ENCODE results near the gene TSPAN9. TPM values are rescaled to one million over a fixed set of nuclear protein-coding genes. Genes with fewer than 3 reads are reported as not detected.

Gene TSPAN9
- total and polyA plus RNA-seq, 4 donors = 7.1 to 50.6 (median 35.5) TPM

DNA sequence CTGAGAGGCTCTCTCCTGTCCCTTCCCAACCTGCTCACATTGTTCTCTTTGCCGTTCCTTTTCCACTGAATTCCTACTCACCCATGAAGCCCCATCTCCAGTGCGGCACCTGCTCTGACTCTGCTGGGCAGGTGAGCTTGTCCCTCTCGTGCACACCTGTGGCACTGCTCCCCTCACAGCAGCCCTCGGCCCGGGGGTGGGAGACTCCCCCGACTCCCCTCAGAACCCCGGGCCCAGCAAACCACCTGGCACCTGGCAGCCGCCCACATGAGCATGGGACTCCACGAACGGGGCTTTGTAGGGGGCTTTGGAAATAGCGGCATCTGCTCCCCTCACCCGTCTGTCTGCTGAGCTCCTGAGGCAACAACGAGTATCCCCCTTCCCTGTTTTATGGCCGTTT, 251.4 kb downstream of the TSPAN9 start:
- WGBS, 2 donors = 70 to 80% methylated on average over 14 of the region's 14 CpGs
- no peaks in the 10 kb centered on the region for H3K27me3 ChIP-seq (ENCODE audit: control insufficient read depth in 1 of 2, insufficient read depth in 2 of 2, low read length in 1 of 2)
- no peaks in the 10 kb centered on the region for H3K4me1 ChIP-seq (ENCODE audit: control insufficient read depth in 1 of 2, insufficient read depth in 2 of 2, low read length in 2 of 2)
- no peak for ATAC-seq (ENCODE audit: low FRiP score)
- H3K4me3 ChIP-seq (ENCODE audit: low read length in 2 of 2) = no peak overlapping the region
- no peaks in the 10 kb centered on the region for H3K36me3 ChIP-seq (ENCODE audit: control insufficient read depth in 1 of 2, insufficient read depth in 2 of 2, low read length in 1 of 2)
- intact Hi-C loops (cut with DNase I) = no loop called here
- no peaks in the 10 kb centered on the region for H3K9me3 ChIP-seq (ENCODE audit: control insufficient read depth, low read length)
- DNase-seq = no peak
- H3K27ac ChIP-seq (ENCODE audit: low read depth in 1 of 2, low read length in 2 of 2) = no peak overlapping the region

DNA sequence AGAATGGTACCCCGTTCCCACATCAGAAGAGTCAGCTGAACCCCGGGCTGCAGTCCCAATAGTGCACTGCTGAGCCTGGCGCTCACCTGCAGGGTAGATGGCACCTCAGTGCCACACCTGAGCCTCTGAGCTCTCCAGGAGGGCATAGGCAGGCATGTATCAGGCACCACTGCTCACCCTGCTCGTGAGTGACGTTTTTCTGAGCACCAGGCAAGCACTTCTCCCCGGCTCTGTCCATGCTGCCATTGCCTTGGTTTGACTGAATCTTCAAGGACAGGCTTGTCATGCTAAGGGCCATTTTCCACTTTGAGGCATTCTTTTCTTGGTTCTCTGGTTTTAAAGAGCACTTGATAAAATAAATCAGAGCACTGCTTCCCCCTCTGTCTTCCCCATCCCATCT, 252.2 kb downstream of the TSPAN9 start:
- ATAC-seq (ENCODE audit: low FRiP score) (no peak), DNase-seq (peak in 1 of 2 donors; percentile 23)
- H3K4me1 ChIP-seq (ENCODE audit: control insufficient read depth in 1 of 2, insufficient read depth in 2 of 2, low read length in 2 of 2) = no peaks in the 10 kb centered on the region
- H3K36me3 ChIP-seq (ENCODE audit: control insufficient read depth in 1 of 2, insufficient read depth in 2 of 2, low read length in 1 of 2) = no peaks in the 10 kb centered on the region
- no peaks in the 10 kb centered on the region for H3K9me3 ChIP-seq (ENCODE audit: control insufficient read depth, low read length)
- no peak overlapping the region for H3K4me3 ChIP-seq (ENCODE audit: low read length in 2 of 2)
- intact Hi-C loops (cut with DNase I) = no loop called here
- H3K27ac ChIP-seq (ENCODE audit: low read depth in 1 of 2, low read length in 2 of 2) = no peak overlapping the region
- no peaks in the 10 kb centered on the region for H3K27me3 ChIP-seq (ENCODE audit: control insufficient read depth in 1 of 2, insufficient read depth in 2 of 2, low read length in 1 of 2)
- WGBS, 2 donors = 64 to 65% methylated on average over 6 of the region's 6 CpGs

DNA sequence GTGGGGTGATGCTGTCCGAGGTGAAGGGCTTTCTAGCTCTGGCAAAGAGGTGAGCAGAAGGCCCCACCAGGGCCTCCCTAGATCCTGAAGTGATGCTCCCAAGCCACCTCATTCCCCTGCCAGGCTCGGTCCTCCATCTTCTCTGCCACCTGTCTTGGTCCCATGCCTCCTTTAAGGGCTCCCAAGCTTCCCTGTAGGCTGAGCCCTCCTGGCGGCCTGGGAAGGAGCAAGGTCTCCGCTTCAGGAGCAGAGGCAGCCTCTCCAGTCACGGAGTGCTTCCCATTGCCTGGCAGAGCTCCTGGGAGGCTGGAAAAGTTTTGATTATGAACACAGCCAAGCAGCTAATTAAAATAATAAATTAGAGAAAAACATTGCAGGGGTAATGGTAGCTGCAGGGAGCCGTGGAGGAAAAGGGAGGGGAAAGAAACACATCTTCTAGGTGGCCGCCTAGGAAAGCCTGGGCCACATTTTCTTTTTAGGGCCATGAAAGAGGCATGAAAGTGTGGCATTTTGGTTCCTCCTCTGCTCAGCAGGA, 253.9 kb downstream of the TSPAN9 start:
- intact Hi-C loops (cut with DNase I) = no loop called here
- WGBS, 2 donors = 79 to 81% methylated on average over 7 of the region's 7 CpGs
- no peaks in the 10 kb centered on the region for H3K36me3 ChIP-seq (ENCODE audit: control insufficient read depth in 1 of 2, insufficient read depth in 2 of 2, low read length in 1 of 2)

DNA sequence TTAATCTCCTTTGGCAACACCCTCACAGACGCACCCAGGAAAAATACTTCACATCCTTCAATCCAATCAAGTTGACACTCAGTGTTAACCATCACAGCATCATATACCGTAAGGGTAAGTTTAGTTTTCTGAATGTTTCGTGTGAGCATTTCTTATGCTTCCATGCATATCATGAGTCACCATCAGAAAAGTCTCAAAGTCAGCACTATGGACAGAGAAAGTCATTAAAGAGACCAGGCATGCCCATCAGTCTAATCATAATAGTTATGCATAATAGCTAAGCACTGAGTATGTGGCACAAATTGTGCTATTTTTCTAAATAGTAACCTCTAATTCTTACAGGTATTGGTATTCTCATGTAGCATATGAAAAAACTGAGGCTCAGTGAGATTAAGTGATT, 255.0 kb downstream of the TSPAN9 start:
- 49% methylated on average over 3 of the region's 3 CpGs for WGBS, 2 donors
- Histone ChIP-seq H3K9me3 (ENCODE audit: control insufficient read depth, low read length) (no peaks in the 10 kb centered on the region), H3K4me1 (ENCODE audit: control insufficient read depth in 1 of 2, insufficient read depth in 2 of 2, low read length in 2 of 2) (no peaks in the 10 kb centered on the region), H3K27me3 (ENCODE audit: control insufficient read depth in 1 of 2, insufficient read depth in 2 of 2, low read length in 1 of 2) (no peaks in the 10 kb centered on the region), H3K4me3 (ENCODE audit: low read length in 2 of 2) (no peak overlapping the region), H3K27ac (ENCODE audit: low read depth in 1 of 2, low read length in 2 of 2) (no peak overlapping the region), H3K36me3 (ENCODE audit: control insufficient read depth in 1 of 2, insufficient read depth in 2 of 2, low read length in 1 of 2) (no peaks in the 10 kb centered on the region)
- no peak for DNase-seq
- ATAC-seq (ENCODE audit: low FRiP score) = no peak
- intact Hi-C loops (cut with DNase I) = no loop called here

More for the DNA sequence above, 253.9 kb downstream of the TSPAN9 start:
- Histone ChIP-seq H3K4me3 (ENCODE audit: low read length in 2 of 2) (no peak overlapping the region), H3K27me3 (ENCODE audit: control insufficient read depth in 1 of 2, insufficient read depth in 2 of 2, low read length in 1 of 2) (no peaks in the 10 kb centered on the region), H3K9me3 (ENCODE audit: control insufficient read depth, low read length) (no peaks in the 10 kb centered on the region), H3K4me1 (ENCODE audit: control insufficient read depth in 1 of 2, insufficient read depth in 2 of 2, low read length in 2 of 2) (no peaks in the 10 kb centered on the region), H3K27ac (ENCODE audit: low read depth in 1 of 2, low read length in 2 of 2) (no peak overlapping the region)
- DNase-seq (no peak), ATAC-seq (ENCODE audit: low FRiP score) (no peak)

DNA sequence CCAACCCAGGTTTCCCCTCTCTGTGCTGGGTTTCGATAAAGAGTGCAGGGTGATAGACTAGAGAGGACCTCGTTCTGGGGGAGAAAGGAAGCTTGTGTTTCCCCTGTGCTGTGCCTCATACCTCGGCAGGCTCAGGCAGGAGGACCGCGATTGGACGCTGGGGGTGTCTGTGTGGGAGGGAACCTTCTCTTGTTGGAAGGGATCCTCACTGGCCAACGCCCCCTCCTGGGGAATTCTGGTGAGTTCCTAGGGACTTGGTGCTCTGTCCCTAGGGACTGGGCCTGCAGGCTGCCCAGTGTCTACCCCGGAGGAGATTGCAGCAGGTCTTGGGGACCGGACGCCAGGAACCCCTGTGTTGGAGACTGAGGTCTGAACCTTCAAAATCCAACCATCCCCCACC, 256.4 kb downstream of the TSPAN9 start:
- Histone ChIP-seq H3K27ac (ENCODE audit: low read depth in 1 of 2, low read length in 2 of 2) (no peak overlapping the region), H3K9me3 (ENCODE audit: control insufficient read depth, low read length) (no peaks in the 10 kb centered on the region), H3K4me1 (ENCODE audit: control insufficient read depth in 1 of 2, insufficient read depth in 2 of 2, low read length in 2 of 2) (no peaks in the 10 kb centered on the region), H3K27me3 (ENCODE audit: control insufficient read depth in 1 of 2, insufficient read depth in 2 of 2, low read length in 1 of 2) (peaks cover 0 to 2% of the 10 kb centered on the region in 2 donors), H3K36me3 (ENCODE audit: control insufficient read depth in 1 of 2, insufficient read depth in 2 of 2, low read length in 1 of 2) (no peaks in the 10 kb centered on the region), H3K4me3 (ENCODE audit: low read length in 2 of 2) (no peak overlapping the region)
- 33 to 34% methylated on average over 9 to 10 of the region's 10 CpGs for WGBS, 2 donors
- no peak for ATAC-seq (ENCODE audit: low FRiP score)
- DNase-seq = peak; percentile 24 to 62
- intact Hi-C loops (cut with DNase I) = no loop called here

DNA sequence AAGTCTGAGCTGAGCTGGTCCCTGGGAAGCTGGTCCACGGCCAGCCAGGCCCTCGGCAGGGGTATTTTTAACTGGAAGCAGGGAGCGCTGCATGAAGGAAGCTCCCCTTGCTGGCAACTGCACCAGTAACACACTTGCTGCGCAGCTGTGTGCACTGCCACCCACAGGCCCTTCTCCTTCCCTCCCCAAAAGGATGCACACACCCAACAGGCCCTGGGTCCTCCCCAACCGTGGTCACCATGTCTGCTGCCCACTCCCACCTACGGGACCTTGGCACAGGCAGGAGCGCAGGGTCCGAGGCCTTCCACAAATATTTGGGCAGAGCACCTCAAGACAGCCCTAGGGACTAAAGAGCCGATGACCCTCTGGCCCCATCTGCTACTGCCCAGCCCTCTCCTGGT, 256.8 kb downstream of the TSPAN9 start:
- no peaks in the 10 kb centered on the region for H3K36me3 ChIP-seq (ENCODE audit: control insufficient read depth in 1 of 2, insufficient read depth in 2 of 2, low read length in 1 of 2)

DNA sequence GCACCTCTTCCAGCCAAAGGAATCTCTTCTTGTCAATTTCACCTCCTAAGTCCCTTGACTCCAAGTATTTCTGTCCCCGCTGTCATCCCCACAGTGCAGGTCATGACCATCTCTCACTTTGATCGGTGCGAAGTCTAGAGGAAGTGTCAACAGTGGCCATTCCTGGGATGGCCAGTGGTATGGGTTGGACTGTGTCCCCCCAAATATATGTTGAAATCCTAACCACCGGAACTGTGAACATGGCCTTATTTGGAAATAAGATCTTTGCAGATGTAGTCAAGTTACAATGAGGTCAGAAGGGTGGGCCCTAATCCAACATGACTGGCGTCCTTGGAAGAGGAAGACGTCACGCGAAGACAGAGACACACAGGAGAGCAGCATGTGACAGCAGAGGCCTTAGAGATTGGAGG, 257.9 kb downstream of the TSPAN9 start:
- no peak overlapping the region for H3K27ac ChIP-seq (ENCODE audit: low read depth in 1 of 2, low read length in 2 of 2)
- no peaks in the 10 kb centered on the region for H3K36me3 ChIP-seq (ENCODE audit: control insufficient read depth in 1 of 2, insufficient read depth in 2 of 2, low read length in 1 of 2)
- peak in 1 of 2 donors; percentile 10 for DNase-seq
- H3K9me3 ChIP-seq (ENCODE audit: control insufficient read depth, low read length) = no peaks in the 10 kb centered on the region
- WGBS, 2 donors = 81 to 82% methylated on average over 8 of the region's 8 CpGs
- H3K27me3 ChIP-seq (ENCODE audit: control insufficient read depth in 1 of 2, insufficient read depth in 2 of 2, low read length in 1 of 2) = peaks cover 0 to 2% of the 10 kb centered on the region in 2 donors
- ATAC-seq (ENCODE audit: low FRiP score) = no peak
- H3K4me1 ChIP-seq (ENCODE audit: control insufficient read depth in 1 of 2, insufficient read depth in 2 of 2, low read length in 2 of 2) = no peaks in the 10 kb centered on the region
- intact Hi-C loops (cut with DNase I) = no loop called here
- H3K4me3 ChIP-seq (ENCODE audit: low read length in 2 of 2) = no peak overlapping the region

More for the DNA sequence above, 256.8 kb downstream of the TSPAN9 start:
- Histone ChIP-seq H3K27ac (ENCODE audit: low read depth in 1 of 2, low read length in 2 of 2) (no peak overlapping the region), H3K4me1 (ENCODE audit: control insufficient read depth in 1 of 2, insufficient read depth in 2 of 2, low read length in 2 of 2) (no peaks in the 10 kb centered on the region), H3K27me3 (ENCODE audit: control insufficient read depth in 1 of 2, insufficient read depth in 2 of 2, low read length in 1 of 2) (peaks cover 0 to 2% of the 10 kb centered on the region in 2 donors), H3K9me3 (ENCODE audit: control insufficient read depth, low read length) (no peaks in the 10 kb centered on the region), H3K4me3 (ENCODE audit: low read length in 2 of 2) (no peak overlapping the region)
- intact Hi-C loops (cut with DNase I) = no loop called here
- WGBS, 2 donors = 66 to 67% methylated on average over 9 of the region's 9 CpGs
- ATAC-seq (ENCODE audit: low FRiP score) (no peak), DNase-seq (peak in 1 of 2 donors; percentile 61)

Other genes with a start within 250 kb of the TSPAN9 start
- gene NRIP2, start 242.3 kb upstream of the TSPAN9 start, total RNA-seq = 1 to 10 TPM; 7.8 to 8.1 TPM
- gene NRIP2, start 242.3 kb upstream of the TSPAN9 start, polyA plus RNA-seq = 1 to 10 TPM; 1.8 to 7.9 TPM
- gene TEX52, start 220.3 kb upstream of the TSPAN9 start, total RNA-seq = not detected
- gene TEX52, start 220.3 kb upstream of the TSPAN9 start, polyA plus RNA-seq = not detected
- gene FOXM1, start 200.2 kb upstream of the TSPAN9 start, total RNA-seq = 1 to 10 TPM in 1 of 2 donors, under 1 TPM in 1; 0.84 to 1.6 TPM
- 1 to 10 TPM in 1 of 2 donors, under 1 TPM in 1; 0.20 to 6.1 TPM for gene FOXM1, start 200.2 kb upstream of the TSPAN9 start, polyA plus RNA-seq
- gene RHNO1, start 200.2 kb upstream of the TSPAN9 start, total RNA-seq = 10 to 100 TPM in 1 of 2 donors, 1 to 10 TPM in 1; 7.9 to 12.5 TPM
- 10 to 100 TPM in 1 of 2 donors, 1 to 10 TPM in 1; 5.0 to 11.4 TPM for gene RHNO1, start 200.2 kb upstream of the TSPAN9 start, polyA plus RNA-seq
- 10 to 100 TPM; 22.4 to 35.0 TPM for gene TULP3, start 186.5 kb upstream of the TSPAN9 start, total RNA-seq
- 10 to 100 TPM; 10.5 to 26.6 TPM for gene TULP3, start 186.5 kb upstream of the TSPAN9 start, polyA plus RNA-seq
- 10 to 100 TPM; 27.1 to 29.0 TPM for gene TEAD4, start 118.0 kb upstream of the TSPAN9 start, total RNA-seq
- gene TEAD4, start 118.0 kb upstream of the TSPAN9 start, polyA plus RNA-seq = 10 to 100 TPM in 1 of 2 donors, 1 to 10 TPM in 1; 8.9 to 13.2 TPM

All from aorta (tissue), 5 donors.